ENCODE results near the gene PDZD7.
"Not testable (repeated sequence)": the region's sequence is repeated elsewhere in the genome, so short reads cannot be mapped to it uniquely, and the experiment has no call there.

PDZD7 gene

DNA sequence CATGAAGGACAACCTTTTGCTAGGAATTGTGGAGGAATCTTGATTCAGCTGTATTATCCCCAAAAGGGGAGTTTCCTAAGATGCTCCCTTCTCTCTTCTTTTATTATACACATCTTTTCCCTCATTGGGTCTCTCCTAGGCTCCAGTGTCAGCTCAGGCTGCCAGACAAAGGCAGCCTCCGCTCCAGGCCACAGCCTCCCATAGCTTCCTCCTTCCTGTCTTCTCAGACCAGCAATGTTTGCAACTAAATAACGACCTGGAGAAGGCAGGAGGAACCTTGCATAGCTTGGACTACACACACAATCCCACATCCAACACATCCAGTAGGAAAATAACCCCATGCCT is 12.4 kb upstream of the PDZD7 start:
- peak overlapping the region; percentile 79 for H3K4me3 ChIP-seq (ENCODE audit: low read length)
- peak overlapping the region; percentile 81 for H3K27ac ChIP-seq (ENCODE audit: low read depth, low read length)
- H3K4me1 ChIP-seq (ENCODE audit: control insufficient read depth, insufficient read depth, low read length) = peaks cover 10% of the 10 kb centered on the region
- H3K9ac ChIP-seq (ENCODE audit: low read length) = peak overlapping the region; percentile 84
- H3K36me3 ChIP-seq (ENCODE audit: control insufficient read depth, insufficient read depth, low read length) = peaks cover 2% of the 10 kb centered on the region
- peaks cover 11% of the 10 kb centered on the region for H3K27me3 ChIP-seq (ENCODE audit: control insufficient read depth, insufficient read depth, low read length)

- H3K9ac ChIP-seq (ENCODE audit: low read length) = peak overlapping the region; percentile 84
- peak overlapping the region; percentile 79 for H3K4me3 ChIP-seq (ENCODE audit: low read length)
- H3K27me3 ChIP-seq (ENCODE audit: control insufficient read depth, insufficient read depth, low read length) = peaks cover 9% of the 10 kb centered on the region
- peaks cover 6% of the 10 kb centered on the region for H3K36me3 ChIP-seq (ENCODE audit: control insufficient read depth, insufficient read depth, low read length)
- peak overlapping the region; percentile 81 for H3K27ac ChIP-seq (ENCODE audit: low read depth, low read length)
- H3K4me1 ChIP-seq (ENCODE audit: control insufficient read depth, insufficient read depth, low read length) = peaks cover 10% of the 10 kb centered on the region
Measured at GRCh38 chr10:101042667-101043362, 11.9 kb upstream of the PDZD7 start.

DNA sequence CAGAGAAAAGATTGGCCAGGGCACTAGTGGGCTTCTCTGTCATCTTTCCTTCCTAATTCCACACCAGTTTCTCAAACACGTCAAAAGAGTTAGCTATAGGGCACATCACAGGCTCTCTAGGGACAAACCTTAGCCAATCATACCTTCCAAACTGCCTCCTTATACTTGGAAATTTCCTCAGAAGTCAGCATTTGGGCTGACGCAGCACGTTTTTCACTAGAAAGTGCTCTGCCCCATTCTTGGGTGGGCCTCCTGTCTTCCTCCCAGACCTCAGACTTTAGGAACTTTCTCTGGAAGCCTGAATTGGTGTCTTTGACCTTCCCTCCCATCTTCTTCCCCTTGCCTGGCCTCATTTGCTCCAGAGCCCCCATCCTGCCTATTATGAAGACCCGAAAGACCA is 11.2 kb upstream of the PDZD7 start:
- Histone ChIP-seq H3K27me3 (ENCODE audit: control insufficient read depth, insufficient read depth, low read length) (peaks cover 3% of the 10 kb centered on the region), H3K4me3 (ENCODE audit: low read length) (peak overlapping the region; percentile 79), H3K9ac (ENCODE audit: low read length) (no peak overlapping the region), H3K27ac (ENCODE audit: low read depth, low read length) (peak overlapping the region; percentile 81), H3K36me3 (ENCODE audit: control insufficient read depth, insufficient read depth, low read length) (peaks cover 10% of the 10 kb centered on the region), H3K4me1 (ENCODE audit: control insufficient read depth, insufficient read depth, low read length) (peaks cover 10% of the 10 kb centered on the region)

GRCh38 chr10:101041252-101041761 is 10.4 kb upstream of the PDZD7 start:
- no peak overlapping the region for H3K9ac ChIP-seq (ENCODE audit: low read length)
- H3K36me3 ChIP-seq (ENCODE audit: control insufficient read depth, insufficient read depth, low read length) = peaks cover 14% of the 10 kb centered on the region
- no peak overlapping the region for H3K27ac ChIP-seq (ENCODE audit: low read depth, low read length)
- H3K4me1 ChIP-seq (ENCODE audit: control insufficient read depth, insufficient read depth, low read length) = peaks cover 10% of the 10 kb centered on the region
- no peaks in the 10 kb centered on the region for H3K27me3 ChIP-seq (ENCODE audit: control insufficient read depth, insufficient read depth, low read length)
- no peak overlapping the region for H3K4me3 ChIP-seq (ENCODE audit: low read length)

- Histone ChIP-seq H3K27ac (ENCODE audit: low read depth, low read length) (no peak overlapping the region), H3K9ac (ENCODE audit: low read length) (no peak overlapping the region), H3K27me3 (ENCODE audit: control insufficient read depth, insufficient read depth, low read length) (no peaks in the 10 kb centered on the region)
Measured at GRCh38 chr10:101040851-101041250, 9.9 kb upstream of the PDZD7 start.

DNA sequence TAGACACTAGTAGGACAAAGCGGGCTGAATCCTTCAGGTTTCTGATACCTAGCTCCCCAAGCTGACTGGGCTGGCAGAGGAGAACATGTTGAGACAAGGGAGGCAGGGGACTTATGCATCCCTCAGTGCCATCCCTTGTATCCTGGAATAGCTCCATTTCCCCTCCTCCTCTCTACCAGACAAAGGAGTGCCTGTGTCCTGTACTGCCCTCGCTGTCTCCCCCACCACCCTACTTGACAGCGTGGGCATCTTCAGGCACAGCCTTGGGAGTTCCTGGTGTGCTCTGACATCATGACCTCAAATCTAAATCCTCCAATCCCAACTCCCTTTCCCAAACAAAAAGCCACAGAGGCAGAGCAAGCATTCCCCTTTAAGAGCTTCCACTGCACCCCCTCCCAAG is 9.1 kb upstream of the PDZD7 start:
- H3K4me1 ChIP-seq (ENCODE audit: control insufficient read depth, insufficient read depth, low read length) = peaks cover 10% of the 10 kb centered on the region
- H3K9ac ChIP-seq (ENCODE audit: low read length) = no peak overlapping the region
- H3K27me3 ChIP-seq (ENCODE audit: control insufficient read depth, insufficient read depth, low read length) = no peaks in the 10 kb centered on the region
- no peak overlapping the region for H3K27ac ChIP-seq (ENCODE audit: low read depth, low read length)
- H3K4me3 ChIP-seq (ENCODE audit: low read length) = no peak overlapping the region
- peaks cover 23% of the 10 kb centered on the region for H3K36me3 ChIP-seq (ENCODE audit: control insufficient read depth, insufficient read depth, low read length)

More at GRCh38 chr10:101040851-101041250, 9.9 kb upstream of the PDZD7 start:
- H3K4me1 ChIP-seq (ENCODE audit: control insufficient read depth, insufficient read depth, low read length) = peaks cover 10% of the 10 kb centered on the region
- H3K36me3 ChIP-seq (ENCODE audit: control insufficient read depth, insufficient read depth, low read length) = peaks cover 18% of the 10 kb centered on the region
- no peak overlapping the region for H3K4me3 ChIP-seq (ENCODE audit: low read length)

- Histone ChIP-seq H3K27me3 (ENCODE audit: control insufficient read depth, insufficient read depth, low read length) (no peaks in the 10 kb centered on the region), H3K9ac (ENCODE audit: low read length) (no peak overlapping the region), H3K4me3 (ENCODE audit: low read length) (no peak overlapping the region), H3K36me3 (ENCODE audit: control insufficient read depth, insufficient read depth, low read length) (peaks cover 23% of the 10 kb centered on the region), H3K4me1 (ENCODE audit: control insufficient read depth, insufficient read depth, low read length) (peaks cover 10% of the 10 kb centered on the region), H3K27ac (ENCODE audit: low read depth, low read length) (no peak overlapping the region)
Measured at GRCh38 chr10:101038484-101038883, 7.6 kb upstream of the PDZD7 start.

DNA sequence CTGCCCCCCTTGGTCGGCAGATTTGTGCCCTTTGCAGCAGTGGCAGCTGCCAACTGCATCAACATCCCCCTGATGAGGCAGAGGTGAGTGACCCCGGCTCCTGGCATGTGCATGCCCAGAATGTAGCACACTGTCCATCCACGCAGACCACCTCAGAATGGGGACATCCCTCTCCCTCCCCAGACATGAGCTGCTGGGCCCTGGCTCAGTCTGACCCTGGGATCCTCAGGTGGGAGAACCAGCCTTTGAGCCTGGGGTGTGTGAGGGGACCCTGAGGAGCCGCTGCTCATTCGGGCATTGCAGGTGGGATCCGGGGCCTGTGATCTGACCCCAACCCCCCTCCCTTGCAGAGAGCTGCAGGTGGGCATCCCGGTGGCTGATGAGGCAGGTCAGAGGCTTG is 5.8 kb upstream of the PDZD7 start:
- Histone ChIP-seq H3K27me3 (ENCODE audit: control insufficient read depth, insufficient read depth, low read length) (no peaks in the 10 kb centered on the region), H3K36me3 (ENCODE audit: control insufficient read depth, insufficient read depth, low read length) (peaks cover 23% of the 10 kb centered on the region), H3K4me1 (ENCODE audit: control insufficient read depth, insufficient read depth, low read length) (no peaks in the 10 kb centered on the region), H3K9ac (ENCODE audit: low read length) (no peak overlapping the region), H3K4me3 (ENCODE audit: low read length) (no peak overlapping the region), H3K27ac (ENCODE audit: low read depth, low read length) (no peak overlapping the region)

- Histone ChIP-seq H3K27me3 (ENCODE audit: control insufficient read depth, insufficient read depth, low read length) (no peaks in the 10 kb centered on the region), H3K36me3 (ENCODE audit: control insufficient read depth, insufficient read depth, low read length) (peaks cover 23% of the 10 kb centered on the region), H3K9ac (ENCODE audit: low read length) (no peak overlapping the region), H3K27ac (ENCODE audit: low read depth, low read length) (no peak overlapping the region), H3K4me3 (ENCODE audit: low read length) (no peak overlapping the region), H3K4me1 (ENCODE audit: control insufficient read depth, insufficient read depth, low read length) (no peaks in the 10 kb centered on the region)
Measured at GRCh38 chr10:101035916-101036702, 5.2 kb upstream of the PDZD7 start.

GRCh38 chr10:101035314-101035713 is 4.4 kb upstream of the PDZD7 start:
- Histone ChIP-seq H3K27me3 (ENCODE audit: control insufficient read depth, insufficient read depth, low read length) (no peaks in the 10 kb centered on the region), H3K4me1 (ENCODE audit: control insufficient read depth, insufficient read depth, low read length) (no peaks in the 10 kb centered on the region), H3K4me3 (ENCODE audit: low read length) (no peak overlapping the region), H3K9ac (ENCODE audit: low read length) (no peak overlapping the region), H3K36me3 (ENCODE audit: control insufficient read depth, insufficient read depth, low read length) (peaks cover 23% of the 10 kb centered on the region), H3K27ac (ENCODE audit: low read depth, low read length) (no peak overlapping the region)

GRCh38 chr10:101034404-101034803 is 3.5 kb upstream of the PDZD7 start:
- H3K9ac ChIP-seq (ENCODE audit: low read length); H3K27me3 ChIP-seq (ENCODE audit: control insufficient read depth, insufficient read depth, low read length); H3K27ac ChIP-seq (ENCODE audit: low read depth, low read length); H3K4me1 ChIP-seq (ENCODE audit: control insufficient read depth, insufficient read depth, low read length); H3K4me3 ChIP-seq (ENCODE audit: low read length): not testable (repeated sequence)
- peaks cover 23% of the 10 kb centered on the region for H3K36me3 ChIP-seq (ENCODE audit: control insufficient read depth, insufficient read depth, low read length)

- Histone ChIP-seq H3K4me3 (ENCODE audit: low read length) (peak overlapping the region; percentile 86), H3K9ac (ENCODE audit: low read length) (no peak overlapping the region)
Measured at GRCh38 chr10:101033276-101033675, 2.3 kb upstream of the PDZD7 start.

More at GRCh38 chr10:101033276-101033675, 2.3 kb upstream of the PDZD7 start:
- Histone ChIP-seq H3K36me3 (ENCODE audit: control insufficient read depth, insufficient read depth, low read length) (peaks cover 21% of the 10 kb centered on the region), H3K27ac (ENCODE audit: low read depth, low read length) (no peak overlapping the region), H3K27me3 (ENCODE audit: control insufficient read depth, insufficient read depth, low read length) (no peaks in the 10 kb centered on the region), H3K4me1 (ENCODE audit: control insufficient read depth, insufficient read depth, low read length) (no peaks in the 10 kb centered on the region)

All from rectal smooth muscle tissue (tissue), 1 donor.